ENCODE results near the gene SAMD4A. TPM values are rescaled to one million over a fixed set of nuclear protein-coding genes. Genes with fewer than 3 reads are reported as not detected.
"Not testable (repeated sequence)": the region's sequence is repeated elsewhere in the genome, so short reads cannot be mapped to it uniquely, and the experiment has no call there.

Gene SAMD4A
- total RNA-seq, 2 experiments from 2014 or later: 4.6 to 4.7 TPM

DNA sequence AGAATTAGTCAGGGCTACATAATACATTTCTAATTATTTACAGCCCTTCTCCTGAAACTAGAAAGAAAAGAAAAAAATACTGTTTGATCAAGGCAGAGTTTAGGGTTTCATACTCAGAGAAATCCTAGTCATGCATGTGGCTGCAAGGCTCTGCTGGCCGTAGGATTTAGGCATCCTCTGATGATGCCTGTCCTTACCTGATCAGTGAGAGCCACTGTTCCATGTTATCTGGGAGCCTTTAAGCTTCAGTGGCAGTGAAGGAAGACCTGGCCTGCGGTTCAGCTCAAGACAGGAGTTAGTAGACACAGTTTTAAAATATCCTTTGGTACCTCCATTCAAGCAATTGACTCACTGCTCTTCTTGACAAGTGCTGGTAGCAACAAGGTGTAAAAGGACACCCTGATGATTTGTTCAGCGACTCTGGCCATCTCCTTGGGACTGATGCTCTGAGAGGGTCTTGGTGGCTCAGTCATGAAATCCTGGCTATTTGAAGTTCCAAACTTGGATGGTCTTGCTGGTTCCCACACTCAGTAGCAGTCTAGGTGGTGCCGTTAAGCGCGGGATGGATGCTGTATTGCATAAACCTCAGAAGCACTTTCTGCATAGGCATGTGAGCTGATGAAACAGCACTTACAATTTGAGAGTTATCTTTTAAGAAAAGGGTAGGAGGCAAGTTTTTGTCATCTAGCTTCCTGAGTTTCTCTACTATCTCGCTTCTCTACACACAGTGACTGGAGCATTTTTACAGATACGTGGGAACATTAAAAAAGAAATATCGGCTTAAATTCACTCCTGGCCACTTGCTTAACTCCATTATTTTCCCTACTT lies 162.0 kb downstream of the SAMD4A start:
- Mint-ChIP-seq H3K4me3 (no peak overlapping the region), H3K9me3 (no peaks in the 10 kb centered on the region), H3K27ac (peak overlapping the region; percentile 2), H3K36me3 (peaks cover 2% of the 10 kb centered on the region), H3K4me1 (peaks cover 46% of the 10 kb centered on the region), H3K27me3 (peaks cover 15% of the 10 kb centered on the region)
- no peak for DNase-seq

GRCh38 chr14:54730156-54730961 lies 163.4 kb downstream of the SAMD4A start:
- DNase-seq: peak; percentile 31
- Mint-ChIP-seq H3K36me3 (peaks cover 2% of the 10 kb centered on the region), H3K4me3 (peak overlapping the region; percentile 63), H3K27ac (peak overlapping the region; percentile 88), H3K27me3 (peaks cover 11% of the 10 kb centered on the region), H3K9me3 (no peaks in the 10 kb centered on the region), H3K4me1 (peaks cover 49% of the 10 kb centered on the region)

GRCh38 chr14:54734966-54735365 lies 168.0 kb downstream of the SAMD4A start:
- no peaks in the 10 kb centered on the region for H3K9me3 Mint-ChIP-seq
- H3K4me3 Mint-ChIP-seq: no peak overlapping the region
- DNase-seq: no peak
- no peaks in the 10 kb centered on the region for H3K27me3 Mint-ChIP-seq
- no peaks in the 10 kb centered on the region for H3K36me3 Mint-ChIP-seq
- H3K4me1 Mint-ChIP-seq: peaks cover 56% of the 10 kb centered on the region
- H3K27ac Mint-ChIP-seq: no peak overlapping the region

DNA sequence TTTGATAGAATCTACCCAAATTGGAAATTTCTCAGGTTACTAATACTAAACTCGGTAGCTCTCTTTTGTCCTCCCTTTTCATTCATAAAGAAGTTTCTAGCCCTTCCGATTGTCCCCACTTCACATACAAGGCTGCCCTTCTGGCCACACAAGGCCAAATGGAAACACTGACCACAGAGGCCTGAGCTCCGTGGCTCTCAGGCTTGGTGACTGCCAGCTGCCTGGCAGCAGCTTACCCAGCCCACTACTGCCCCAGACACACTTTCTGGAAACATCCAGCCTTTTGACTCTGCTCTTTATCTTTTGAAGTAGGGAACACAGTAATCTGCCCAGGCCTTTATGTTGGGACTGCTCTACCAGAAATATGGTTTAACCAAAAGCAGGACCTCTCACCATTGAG lies 168.5 kb downstream of the SAMD4A start:
- Mint-ChIP-seq H3K4me3 (no peak overlapping the region), H3K36me3 (no peaks in the 10 kb centered on the region), H3K4me1 (peaks cover 53% of the 10 kb centered on the region), H3K9me3 (no peaks in the 10 kb centered on the region), H3K27ac (peak overlapping the region; percentile 50), H3K27me3 (no peaks in the 10 kb centered on the region)
- DNase-seq: no peak

GRCh38 chr14:54737132-54737711 lies 170.3 kb downstream of the SAMD4A start:
- Mint-ChIP-seq H3K36me3 (peaks cover 5% of the 10 kb centered on the region), H3K27ac (peak overlapping the region; percentile 86), H3K9me3 (no peaks in the 10 kb centered on the region), H3K4me1 (peaks cover 53% of the 10 kb centered on the region), H3K27me3 (no peaks in the 10 kb centered on the region), H3K4me3 (peak overlapping the region; percentile 18)
- peak; percentile 40 for DNase-seq

- H3K27me3 Mint-ChIP-seq: no peaks in the 10 kb centered on the region
- peak overlapping the region; percentile 86 for H3K27ac Mint-ChIP-seq
- peak overlapping the region; percentile 42 for H3K4me3 Mint-ChIP-seq
- H3K36me3 Mint-ChIP-seq: peaks cover 5% of the 10 kb centered on the region
- DNase-seq: no peak
- H3K9me3 Mint-ChIP-seq: no peaks in the 10 kb centered on the region
- H3K4me1 Mint-ChIP-seq: peaks cover 61% of the 10 kb centered on the region
Measured at GRCh38 chr14:54738009-54738408, 171.1 kb downstream of the SAMD4A start.

DNA sequence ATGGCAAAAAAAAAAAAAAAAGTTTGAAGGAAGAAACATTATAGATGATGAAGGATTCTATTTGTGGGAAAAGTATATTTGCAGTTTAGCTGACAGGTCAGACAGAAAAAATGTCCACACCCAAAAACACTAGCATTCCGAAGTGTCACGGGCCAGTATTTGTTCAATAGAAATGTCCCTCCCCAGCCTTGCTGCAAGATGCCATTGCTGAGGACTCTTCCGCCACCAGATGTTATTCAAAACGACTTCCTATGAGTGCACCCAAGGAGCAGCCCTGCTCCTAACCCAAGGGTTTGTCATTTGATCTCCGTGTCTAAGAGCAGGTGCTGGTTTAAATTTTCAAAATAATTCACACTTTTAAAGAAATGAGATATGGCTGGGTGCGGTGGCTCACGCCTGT lies 172.6 kb downstream of the SAMD4A start:
- peaks cover 5% of the 10 kb centered on the region for H3K36me3 Mint-ChIP-seq
- H3K27me3 Mint-ChIP-seq: peaks cover under 1% of the 10 kb centered on the region
- no peaks in the 10 kb centered on the region for H3K9me3 Mint-ChIP-seq
- H3K4me3 Mint-ChIP-seq: no peak overlapping the region
- DNase-seq: no peak
- H3K4me1 Mint-ChIP-seq: peaks cover 62% of the 10 kb centered on the region
- H3K27ac Mint-ChIP-seq: no peak overlapping the region

GRCh38 chr14:54742492-54743350 lies 175.8 kb downstream of the SAMD4A start:
- Mint-ChIP-seq H3K4me1 (peaks cover 50% of the 10 kb centered on the region), H3K4me3 (peak overlapping the region; percentile 8), H3K27me3 (peaks cover 5% of the 10 kb centered on the region), H3K9me3 (no peaks in the 10 kb centered on the region), H3K27ac (peak overlapping the region; percentile 78), H3K36me3 (peaks cover 7% of the 10 kb centered on the region)
- DNase-seq: no peak

DNA sequence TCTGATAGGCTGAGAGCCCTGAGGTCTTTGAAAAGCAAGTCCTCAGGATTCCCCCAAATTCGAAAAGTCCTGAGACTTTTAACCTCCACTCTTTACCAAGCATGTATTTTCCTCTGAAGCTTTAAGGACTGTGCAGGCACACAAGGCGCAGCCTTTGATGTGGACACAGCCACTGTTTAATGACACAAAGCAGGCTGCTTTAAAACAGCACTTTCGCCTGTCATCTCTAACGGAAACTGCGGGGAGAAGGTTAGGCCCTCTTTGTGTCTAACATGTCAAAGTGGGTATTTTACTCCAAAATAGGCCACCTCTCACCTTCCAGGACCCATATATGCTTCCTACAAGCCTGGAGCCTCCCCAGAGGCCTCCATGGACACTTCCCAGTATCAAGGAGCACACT lies 176.5 kb downstream of the SAMD4A start:
- peak overlapping the region; percentile 78 for H3K27ac Mint-ChIP-seq
- DNase-seq: no peak
- peaks cover 7% of the 10 kb centered on the region for H3K36me3 Mint-ChIP-seq
- H3K4me1 Mint-ChIP-seq: peaks cover 43% of the 10 kb centered on the region
- peaks cover 5% of the 10 kb centered on the region for H3K27me3 Mint-ChIP-seq
- peak overlapping the region; percentile 8 for H3K4me3 Mint-ChIP-seq
- H3K9me3 Mint-ChIP-seq: no peaks in the 10 kb centered on the region

DNA sequence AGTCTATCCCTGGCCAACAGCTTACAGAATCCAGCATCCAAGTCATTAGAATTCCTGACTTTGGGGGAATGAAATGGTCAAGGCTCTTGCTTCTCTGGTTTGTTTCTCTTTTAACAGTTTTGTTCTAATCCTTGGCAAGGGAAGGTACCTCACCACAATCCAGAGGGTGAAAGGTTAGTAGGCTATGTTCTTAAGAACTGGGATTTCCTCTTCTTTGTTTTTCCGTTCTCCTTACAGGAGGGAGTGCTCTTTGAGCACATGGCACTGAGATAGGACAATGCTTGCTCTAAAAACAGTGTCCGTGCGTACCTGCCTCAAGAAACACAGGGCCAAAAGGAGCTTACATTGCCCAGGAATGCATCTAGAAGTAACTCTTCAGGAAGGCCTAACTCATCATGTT lies 179.1 kb downstream of the SAMD4A start:
- peaks cover 7% of the 10 kb centered on the region for H3K36me3 Mint-ChIP-seq
- H3K4me3 Mint-ChIP-seq: no peak overlapping the region
- H3K27me3 Mint-ChIP-seq: peaks cover 5% of the 10 kb centered on the region
- H3K27ac Mint-ChIP-seq: no peak overlapping the region
- no peaks in the 10 kb centered on the region for H3K9me3 Mint-ChIP-seq
- DNase-seq: no peak
- peaks cover 35% of the 10 kb centered on the region for H3K4me1 Mint-ChIP-seq

DNA sequence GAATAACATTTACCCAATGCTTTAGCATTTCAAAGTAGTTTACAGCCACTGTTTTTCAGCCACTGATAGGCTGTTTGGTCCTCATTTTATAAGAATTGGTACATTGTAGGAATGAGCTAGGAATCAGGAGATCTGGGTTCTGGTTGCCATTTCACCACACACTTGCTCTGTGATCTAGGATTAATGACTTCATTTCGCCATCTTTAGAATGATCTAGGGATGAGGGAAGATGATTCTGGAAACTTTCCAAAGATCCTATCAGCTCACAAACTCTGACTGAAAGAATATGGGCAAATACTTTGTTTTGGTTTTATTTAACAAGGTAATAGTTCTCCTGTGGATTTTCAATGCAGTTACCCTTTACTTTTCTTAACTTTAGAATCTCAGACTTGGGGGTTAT lies 180.7 kb downstream of the SAMD4A start:
- H3K4me1 Mint-ChIP-seq: peaks cover 19% of the 10 kb centered on the region
- H3K36me3 Mint-ChIP-seq: peaks cover 2% of the 10 kb centered on the region
- H3K27me3 Mint-ChIP-seq: peaks cover 5% of the 10 kb centered on the region
- no peak overlapping the region for H3K4me3 Mint-ChIP-seq
- no peak for DNase-seq
- H3K27ac Mint-ChIP-seq: no peak overlapping the region
- no peaks in the 10 kb centered on the region for H3K9me3 Mint-ChIP-seq

- Mint-ChIP-seq H3K36me3 (peaks cover 2% of the 10 kb centered on the region), H3K4me1 (peaks cover 3% of the 10 kb centered on the region)
- DNase-seq: no peak
Measured at GRCh38 chr14:54749180-54749579, 182.3 kb downstream of the SAMD4A start.

GRCh38 chr14:54749727-54750126 lies 182.8 kb downstream of the SAMD4A start:
- H3K9me3 Mint-ChIP-seq: no peaks in the 10 kb centered on the region
- H3K4me1 Mint-ChIP-seq: peaks cover 2% of the 10 kb centered on the region
- H3K4me3 Mint-ChIP-seq: no peak overlapping the region
- no peak for DNase-seq
- peaks cover 2% of the 10 kb centered on the region for H3K36me3 Mint-ChIP-seq
- H3K27ac Mint-ChIP-seq: no peak overlapping the region
- H3K27me3 Mint-ChIP-seq: peaks cover 3% of the 10 kb centered on the region

More at GRCh38 chr14:54749180-54749579, 182.3 kb downstream of the SAMD4A start:
- H3K27me3 Mint-ChIP-seq: peaks cover 5% of the 10 kb centered on the region
- no peaks in the 10 kb centered on the region for H3K9me3 Mint-ChIP-seq
- no peak overlapping the region for H3K4me3 Mint-ChIP-seq
- H3K27ac Mint-ChIP-seq: no peak overlapping the region

DNA sequence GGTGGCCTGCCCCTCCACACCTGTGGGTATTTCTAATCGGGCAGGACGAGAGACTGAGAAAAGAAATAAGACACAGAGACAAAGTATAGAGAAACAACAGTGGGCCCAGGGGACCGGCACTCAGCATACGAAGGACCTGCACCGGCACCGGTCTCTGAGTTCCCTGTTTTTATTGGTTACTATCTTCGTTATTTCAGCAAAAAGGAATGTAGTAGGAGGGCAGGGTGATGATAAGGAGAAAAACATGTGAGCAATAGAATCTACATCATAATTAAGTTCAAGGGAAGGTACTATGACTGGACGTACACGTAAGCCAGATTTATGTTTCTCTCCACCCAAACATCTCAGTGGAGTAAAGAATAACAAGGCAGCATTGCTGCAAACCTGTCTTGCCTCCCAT lies 185.7 kb downstream of the SAMD4A start:
- H3K9me3 Mint-ChIP-seq, H3K4me3 Mint-ChIP-seq, H3K27me3 Mint-ChIP-seq, H3K4me1 Mint-ChIP-seq, DNase-seq, H3K27ac Mint-ChIP-seq, H3K36me3 Mint-ChIP-seq: not testable (repeated sequence)
